ENCODE data around the gene GRK5.

Gene GRK5

GRCh38 chr10:119370111-119370741 lies 162.9 kb downstream of the GRK5 start:
- no peak for TF ChIP-seq CTCF (conservative IDR thresholded peaks at IDR 0.05; ENCODE audit: low read length)
- H3K4me3 ChIP-seq (ENCODE audit: low read length) = peak overlapping the region; percentile 48
- peak; percentile 93 for DNase-seq (ENCODE audit: low read depth)

GRCh38 chr10:119370972-119371703 lies 163.8 kb downstream of the GRK5 start:
- peak overlapping the region; percentile 48 for H3K4me3 ChIP-seq (ENCODE audit: low read length)
- TF ChIP-seq CTCF (conservative IDR thresholded peaks at IDR 0.05; ENCODE audit: low read length) = no peak
- peak; percentile 97 for DNase-seq (ENCODE audit: low read depth)

GRCh38 chr10:119371704-119372663 lies 164.6 kb downstream of the GRK5 start:
- H3K4me3 ChIP-seq (ENCODE audit: low read length) = no peak overlapping the region
- peak; percentile 11 for DNase-seq (ENCODE audit: low read depth)

GRCh38 chr10:119373294-119374102 lies 166.1 kb downstream of the GRK5 start:
- DNase-seq (ENCODE audit: low read depth) = no peak
- no peak overlapping the region for H3K4me3 ChIP-seq (ENCODE audit: low read length)
- TF ChIP-seq CTCF (conservative IDR thresholded peaks at IDR 0.05; ENCODE audit: low read length) = no peak

More at GRCh38 chr10:119371704-119372663, 164.6 kb downstream of the GRK5 start:
- TF ChIP-seq CTCF (conservative IDR thresholded peaks at IDR 0.05; ENCODE audit: low read length) = peak; percentile 17; the same call in 1 of the 2 replicates

GRCh38 chr10:119374236-119374635 lies 166.9 kb downstream of the GRK5 start:
- no peak for TF ChIP-seq CTCF (conservative IDR thresholded peaks at IDR 0.05; ENCODE audit: low read length)
- H3K4me3 ChIP-seq (ENCODE audit: low read length) = no peak overlapping the region
- DNase-seq (ENCODE audit: low read depth) = no peak

- no peak for TF ChIP-seq CTCF (conservative IDR thresholded peaks at IDR 0.05; ENCODE audit: low read length)
- peak; percentile 86 for DNase-seq (ENCODE audit: low read depth)
- H3K4me3 ChIP-seq (ENCODE audit: low read length) = no peak overlapping the region
Measured at GRCh38 chr10:119375574-119376272, 168.4 kb downstream of the GRK5 start.

All from AG10803 (cell line).